NCI-H82 (cell line): ENCODE data around the gene PRR5.
A peak's percentile ranks its signal among the peaks of the same experiment; 100 is the strongest.

ENCODE experiments used
- DNase-seq: peaks from one replicate; lab custom pipeline; 2025; lab: John Stamatoyannopoulos, UW

The PRR5 gene

GRCh38 chr22:44693145-44693544 lies 8.9 kb upstream of the PRR5 start:
- no peak for DNase-seq

GRCh38 chr22:44693756-44694155 lies 8.2 kb upstream of the PRR5 start:
- DNase-seq = peak; percentile 95

GRCh38 chr22:44697423-44698141 lies 4.4 kb upstream of the PRR5 start:
- peak; percentile 77 for DNase-seq

GRCh38 chr22:44698531-44699421 lies 3.2 kb upstream of the PRR5 start:
- no peak for DNase-seq

GRCh38 chr22:44700456-44700855 lies 1.5 kb upstream of the PRR5 start:
- no peak for DNase-seq

- no peak for DNase-seq
Observed at GRCh38 chr22:44701187-44701790, 715 bp upstream of the PRR5 start.

- peak; percentile 78 for DNase-seq
Observed at GRCh38 chr22:44702479-44703198, 635 bp downstream of the PRR5 start.

GRCh38 chr22:44703255-44703870 lies 1.4 kb downstream of the PRR5 start:
- DNase-seq = no peak

GRCh38 chr22:44704159-44705021 lies 2.4 kb downstream of the PRR5 start:
- DNase-seq = no peak

- DNase-seq = no peak
Observed at GRCh38 chr22:44705022-44705297, 3.0 kb downstream of the PRR5 start.

- no peak for DNase-seq
Observed at GRCh38 chr22:44706488-44706887, 4.5 kb downstream of the PRR5 start.

- DNase-seq = no peak
Observed at GRCh38 chr22:44707178-44707577, 5.2 kb downstream of the PRR5 start.

GRCh38 chr22:44707752-44708151 lies 5.7 kb downstream of the PRR5 start:
- DNase-seq = no peak

- no peak for DNase-seq
Observed at GRCh38 chr22:44709881-44710392, 7.9 kb downstream of the PRR5 start.

GRCh38 chr22:44710474-44711240 lies 8.7 kb downstream of the PRR5 start:
- no peak for DNase-seq

GRCh38 chr22:44711241-44711560 lies 9.2 kb downstream of the PRR5 start:
- no peak for DNase-seq

GRCh38 chr22:44711690-44712555 lies 9.9 kb downstream of the PRR5 start:
- DNase-seq = no peak

GRCh38 chr22:44712962-44713361 lies 11.0 kb downstream of the PRR5 start:
- DNase-seq = no peak

GRCh38 chr22:44714703-44715350 lies 12.8 kb downstream of the PRR5 start:
- DNase-seq = no peak
